Activated CD4-positive, alpha-beta T cell treated with anti-CD3 and anti-CD28 coated beads, Interleukin-2, amount 50 U/mL, for 24 hours (primary cell): ENCODE measurements around the gene TTC28.

ENCODE experiments used
- DNase-seq, 2 donors: peaks; one replicate each; pipeline ENCODE4 v3.0.0-alpha.2; 2020; ENCODE audit warnings: low read depth in 1 of 2, low spot score in 1 of 2

Gene TTC28

GRCh38 chr22:27980424-27981148, 699.1 kb downstream of the TTC28 start:
- no peak for DNase-seq

GRCh38 chr22:27978802-27979201, 700.8 kb downstream of the TTC28 start:
- no peak for DNase-seq

GRCh38 chr22:27978317-27978716, 701.3 kb downstream of the TTC28 start:
- no peak for DNase-seq

- DNase-seq, result no peak
Observed at GRCh38 chr22:27976586-27976985, 703.1 kb downstream of the TTC28 start.

GRCh38 chr22:27975381-27976013, 704.1 kb downstream of the TTC28 start:
- DNase-seq, result no peak

GRCh38 chr22:27973846-27974245, 705.8 kb downstream of the TTC28 start:
- DNase-seq, result no peak

GRCh38 chr22:27972732-27973698, 706.6 kb downstream of the TTC28 start:
- no peak for DNase-seq

GRCh38 chr22:27971926-27972325, 707.7 kb downstream of the TTC28 start:
- DNase-seq, result no peak

GRCh38 chr22:27970596-27971220, 708.9 kb downstream of the TTC28 start:
- DNase-seq, result no peak

- DNase-seq, result no peak
Observed at GRCh38 chr22:27966168-27967064, 713.2 kb downstream of the TTC28 start.

- DNase-seq, result no peak
Observed at GRCh38 chr22:27962268-27963044, 717.2 kb downstream of the TTC28 start.

GRCh38 chr22:27961680-27962079, 718.0 kb downstream of the TTC28 start:
- no peak for DNase-seq

GRCh38 chr22:27961182-27961581, 718.5 kb downstream of the TTC28 start:
- no peak for DNase-seq

- no peak for DNase-seq
Observed at GRCh38 chr22:27959335-27960090, 720.1 kb downstream of the TTC28 start.

- no peak for DNase-seq
Observed at GRCh38 chr22:27952779-27953178, 726.9 kb downstream of the TTC28 start.

GRCh38 chr22:27952091-27952490, 727.5 kb downstream of the TTC28 start:
- DNase-seq, result no peak

- DNase-seq, result no peak
Observed at GRCh38 chr22:27949421-27949820, 730.2 kb downstream of the TTC28 start.

GRCh38 chr22:27948569-27948968, 731.1 kb downstream of the TTC28 start:
- DNase-seq, result no peak

- no peak for DNase-seq
Observed at GRCh38 chr22:27947448-27947847, 732.2 kb downstream of the TTC28 start.
